ENCODE data around the gene MCHR1. TPM values are rescaled to one million over a fixed set of nuclear protein-coding genes. Genes with fewer than 3 reads are reported as not detected.

Gene MCHR1
- total RNA-seq, result 0.65 and 2.3 TPM in 2 replicates

GRCh38 chr22:40679249-40679963 is at the start of gene MCHR1:
MCHR1 (plus strand) TSS chr22:40679484; CDS start chr22:40679653, 169 bp downstream.

GRCh38 chr22:40636380-40637182 is 42.7 kb upstream of the MCHR1 start, which contains the start of gene MRTFA:
MRTFA (minus strand) TSS chr22:40636719.

Other genes starting within 250 kb of the MCHR1 start
- 38.7 and 39.9 TPM in 2 replicates for gene MRTFA, start 42.8 kb upstream of the MCHR1 start, total RNA-seq
- gene SLC25A17, start 139.9 kb downstream of the MCHR1 start, total RNA-seq, result 16.2 and 22.3 TPM in 2 replicates
- gene ST13, start 177.2 kb downstream of the MCHR1 start, total RNA-seq, result 210 and 218 TPM in 2 replicates
- gene XPNPEP3, start 177.7 kb downstream of the MCHR1 start, total RNA-seq, result 15.3 and 16.0 TPM in 2 replicates
- gene DNAJB7, start 182.6 kb downstream of the MCHR1 start, total RNA-seq, result 0.11 TPM in 1 of 2 replicates, not detected in the other

All from articular chondrocyte of knee joint (primary cell).